GM23248 (cell line): ENCODE measurements around the gene TIGD6. TPM values are rescaled to one million over a fixed set of nuclear protein-coding genes. Genes with fewer than 3 reads are reported as not detected.

Experiments used
- DNase-seq: peaks from one replicate; pipeline ENCODE4 v3.0.0-alpha.2; 2015
- H2AFZ ChIP-seq: fragments of 200-600 bp; sonication (generic); 2 replicates; pipeline ENCODE4 v1.6.1; 2016; ENCODE audit warnings: antibody characterized with exemption
- H3F3A ChIP-seq: fragments of 200-600 bp; sonication (generic); 2 replicates; pipeline ENCODE4 v1.6.1; 2016; ENCODE audit warnings: mild to moderate bottlenecking, antibody characterized with exemption, mixed run types; ENCODE audit not compliant: insufficient read depth
- H3K27ac ChIP-seq: fragments of 200-600 bp; sonication (generic); 2 replicates; pipeline ENCODE4 v1.5.1; 2016; ENCODE audit warnings: mild to moderate bottlenecking
- H3K27me3 ChIP-seq: fragments of 200-600 bp; sonication (generic); replicated peaks from 2 replicates; pipeline ENCODE4 v1.6.1; 2016; ENCODE audit warnings: mild to moderate bottlenecking; ENCODE audit not compliant: insufficient read depth
- H3K36me3 ChIP-seq: fragments of 200-600 bp; sonication (generic); 2 replicates; pipeline ENCODE4 v1.6.1; 2016; ENCODE audit warnings: low read depth, mild to moderate bottlenecking
- H3K4me1 ChIP-seq: fragments of 200-600 bp; sonication (generic); 2 replicates; pipeline ENCODE4 v1.6.1; 2016; ENCODE audit warnings: mild to moderate bottlenecking; ENCODE audit not compliant: insufficient read depth
- H3K4me2 ChIP-seq: fragments of 200-600 bp; sonication (generic); one replicate; pipeline ENCODE4 v1.6.1; 2016; ENCODE audit warnings: mild to moderate bottlenecking; ENCODE audit not compliant: unreplicated experiment
- H3K4me3 ChIP-seq: fragments of 200-600 bp; sonication (generic); 2 replicates; pipeline ENCODE4 v1.5.1; 2016; ENCODE audit warnings: mild to moderate bottlenecking
- H3K79me2 ChIP-seq: fragments of 200-600 bp; sonication (generic); 2 replicates; pipeline ENCODE4 v1.6.1; 2016; ENCODE audit warnings: mild to moderate bottlenecking; ENCODE audit not compliant: insufficient read depth
- H3K9ac ChIP-seq: fragments of 200-600 bp; sonication (generic); 2 replicates; pipeline ENCODE4 v1.6.1; 2016; ENCODE audit warnings: mild to moderate bottlenecking
- H3K9me2 ChIP-seq: fragments of 200-600 bp; sonication (generic); 2 replicates; pipeline ENCODE4 v1.6.1; 2016; ENCODE audit warnings: mixed run types, mild to moderate bottlenecking, moderate library complexity; ENCODE audit not compliant: insufficient read depth
- H3K9me3 ChIP-seq: fragments of 200-600 bp; sonication (generic); one replicate; pipeline ENCODE4 v1.6.1; 2017; ENCODE audit warnings: low read depth
- H4K20me1 ChIP-seq: fragments of 200-600 bp; sonication (generic); 2 replicates; pipeline ENCODE4 v1.6.0; 2016; ENCODE audit not compliant: insufficient read depth
- EZH2 ChIP-seq: fragments of 200-600 bp; sonication (generic); IDR thresholded peaks from 2 replicates; pipeline ENCODE4 v1.6.1; 2018; ENCODE audit warnings: antibody characterized with exemption, mild to moderate bottlenecking; ENCODE audit not compliant: insufficient read depth, poor library complexity, severe bottlenecking
- EZH2phosphoT487 ChIP-seq: fragments of 200-600 bp; sonication (generic); IDR thresholded peaks from 2 replicates; pipeline ENCODE4 v1.6.1; 2018; ENCODE audit warnings: antibody characterized with exemption, moderate library complexity, mild to moderate bottlenecking, low read depth; ENCODE audit not compliant: insufficient read depth
- WGBS, 2 experiments: methylation state at CpG; one replicate each; pipeline ENCODE4 v1.1.6; 2015 to 2017; ENCODE audit warnings: low lambda C conversion rate in 2 of 2, low coverage in 1 of 2; ENCODE audit errors: missing lambda C conversion rate in 2 of 2; 5-methylcytosine and 5-hydroxymethylcytosine counted together
- in situ Hi-C: fragments of 300-500 bp; cut with MboI; formaldehyde crosslinking; loops from 2 replicates; pipeline ENCODE4 v1.15.0; 2020
- polyA plus RNA-seq: library from polyadenylated mRNA; unstranded; fragments of >200 nt; fragmentation: Nextera tagmentation; extraction: Ambion mirVana; gene quantifications from 2 replicates; pipeline ENCODE4 v1.2.1, GENCODE V29; 2016
- total RNA-seq: library from RNA; depleted of rRNA; stranded (reverse); fragments of >200 nt; shearing (Covaris generic); gene quantifications from 2 replicates; pipeline ENCODE4 v1.2.3, GENCODE V29; 2014

The TIGD6 gene
- total and polyA plus RNA-seq, 2 experiments from 2014 or later, result 4.6 to 5.3 TPM

DNA sequence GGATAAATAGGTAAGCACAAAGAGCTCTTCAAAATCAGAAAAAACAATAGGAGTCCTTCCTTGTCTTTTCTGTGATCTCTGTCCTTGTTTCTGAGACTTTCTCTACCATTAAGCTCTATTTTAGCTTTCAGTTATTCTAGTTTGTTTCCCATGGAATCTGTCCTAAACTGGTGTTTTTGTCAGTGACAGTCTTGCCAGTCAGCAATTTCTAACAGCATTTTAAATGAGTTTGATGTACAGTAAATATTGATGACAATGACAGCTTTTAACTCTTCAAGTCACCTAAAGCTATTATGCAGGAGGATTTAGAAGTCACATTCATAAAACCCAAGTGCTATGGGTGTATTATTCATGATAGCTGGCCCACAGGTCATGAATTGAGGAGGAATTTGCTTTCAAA lies 17.9 kb downstream of the TIGD6 start:
- Histone ChIP-seq H3K27ac (no peak overlapping the region), H3K4me3 (no peak overlapping the region), H3K4me2 (no peak overlapping the region), H3K36me3 (no peaks in the 10 kb centered on the region; the same call in 1 of the 2 replicates), H3K79me2 (no peaks in the 10 kb centered on the region), H3K9ac (no peak overlapping the region), H2AFZ (no peak overlapping the region), H4K20me1 (no peaks in the 10 kb centered on the region), H3K9me2 (no peaks in the 10 kb centered on the region), H3K4me1 (no peaks in the 10 kb centered on the region), H3F3A (no peaks in the 10 kb centered on the region), H3K27me3 (no peaks in the 10 kb centered on the region), H3K9me3 (no peaks in the 10 kb centered on the region)
- no peak for DNase-seq
- in situ Hi-C loops, result no loop called here
- TF ChIP-seq EZH2 (no peak), EZH2phosphoT487 (no peak)

DNA sequence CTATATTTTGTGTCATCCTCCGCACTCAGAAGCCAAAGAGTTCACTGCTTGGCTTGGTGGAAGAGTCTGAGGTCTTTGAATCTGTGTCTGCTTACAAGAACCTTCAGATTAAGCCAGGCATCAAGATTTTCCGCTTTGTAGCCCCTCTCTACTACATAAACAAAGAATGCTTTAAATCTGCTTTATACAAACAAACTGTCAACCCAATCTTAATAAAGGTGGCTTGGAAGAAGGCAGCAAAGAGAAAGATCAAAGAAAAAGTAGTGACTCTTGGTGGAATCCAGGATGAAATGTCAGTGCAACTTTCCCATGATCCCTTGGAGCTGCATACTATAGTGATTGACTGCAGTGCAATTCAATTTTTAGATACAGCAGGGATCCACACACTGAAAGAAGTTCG lies 19.2 kb downstream of the TIGD6 start:
- in situ Hi-C loops, result no loop called here
- WGBS, 2 experiments, result 93 to 95% methylated on average over 3 of the region's 3 CpGs
- no peak overlapping the region for H3K4me3 ChIP-seq

DNA sequence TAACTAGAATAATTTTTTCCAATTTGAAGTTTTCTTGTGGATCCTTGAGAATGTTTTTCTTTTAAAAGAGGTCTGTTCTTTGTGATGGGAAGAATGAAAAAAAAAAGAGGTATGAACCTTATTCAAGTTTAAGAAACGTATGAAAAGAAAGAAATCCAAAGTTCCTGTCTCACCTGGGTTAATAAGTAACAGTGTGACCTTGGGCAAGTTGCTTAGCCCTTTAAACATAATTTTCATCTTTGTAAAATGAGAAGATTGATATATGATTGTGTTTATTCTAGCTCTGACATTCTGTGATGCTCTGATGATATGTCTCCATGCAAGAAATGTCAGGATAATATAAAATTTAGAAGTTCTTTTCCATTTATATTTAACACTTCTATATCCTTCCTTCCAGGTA lies 20.6 kb downstream of the TIGD6 start:
- H3F3A ChIP-seq, result peaks cover 6% of the 10 kb centered on the region; the same call in 1 of the 2 replicates
- no peaks in the 10 kb centered on the region for H4K20me1 ChIP-seq
- TF ChIP-seq EZH2, result no peak
- no peak for TF ChIP-seq EZH2phosphoT487
- H3K9ac ChIP-seq, result no peak overlapping the region
- H3K9me3 ChIP-seq, result no peaks in the 10 kb centered on the region
- H3K4me2 ChIP-seq, result no peak overlapping the region
- no peaks in the 10 kb centered on the region for H3K9me2 ChIP-seq
- no peaks in the 10 kb centered on the region for H3K79me2 ChIP-seq
- 84 to 88% methylated on average over 1 of the region's 1 CpG for WGBS, 2 experiments
- no peaks in the 10 kb centered on the region for H3K27me3 ChIP-seq
- in situ Hi-C loops, result no loop called here
- H3K4me1 ChIP-seq, result no peaks in the 10 kb centered on the region; the same call in 1 of the 2 replicates
- DNase-seq, result no peak
- H2AFZ ChIP-seq, result no peak overlapping the region
- H3K4me3 ChIP-seq, result no peak overlapping the region
- H3K36me3 ChIP-seq, result 0 out of 2 replicates have a peak, but pooled peaks cover 1% of the 10 kb centered on the region
- H3K27ac ChIP-seq, result no peak overlapping the region

More for the DNA sequence above, 19.2 kb downstream of the TIGD6 start:
- Histone ChIP-seq H2AFZ (no peak overlapping the region), H3K36me3 (no peaks in the 10 kb centered on the region; the same call in 1 of the 2 replicates), H3K9me2 (no peaks in the 10 kb centered on the region), H3K27me3 (no peaks in the 10 kb centered on the region), H3K27ac (no peak overlapping the region), H3F3A (no peaks in the 10 kb centered on the region), H3K9ac (no peak overlapping the region), H3K4me1 (no peaks in the 10 kb centered on the region; the same call in 1 of the 2 replicates), H4K20me1 (no peaks in the 10 kb centered on the region), H3K79me2 (no peaks in the 10 kb centered on the region), H3K4me2 (no peak overlapping the region), H3K9me3 (no peaks in the 10 kb centered on the region)
- no peak for DNase-seq
- TF ChIP-seq EZH2phosphoT487, result no peak

DNA sequence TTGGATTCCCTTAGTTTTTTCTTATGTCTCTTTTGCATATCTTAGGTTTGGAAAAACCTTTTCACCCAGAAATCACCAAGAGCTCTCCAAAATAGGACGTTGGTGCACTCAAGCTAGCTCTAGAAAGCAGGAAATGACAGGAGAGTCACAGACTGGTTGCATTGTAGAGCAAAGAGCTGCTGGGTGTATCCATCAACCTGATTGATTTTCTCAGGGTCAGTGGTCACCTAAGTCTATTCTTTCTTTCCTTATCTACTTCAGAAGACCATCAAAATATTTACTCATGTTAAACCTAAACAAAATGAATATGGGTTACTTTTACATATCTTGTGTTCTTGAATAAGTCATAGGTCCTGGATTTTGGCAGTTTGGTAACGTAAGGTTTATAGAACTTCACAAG lies 25.0 kb downstream of the TIGD6 start:
- 72 to 73% methylated on average over 2 of the region's 2 CpGs for WGBS, 2 experiments
- Histone ChIP-seq H3F3A (peaks cover 6% of the 10 kb centered on the region; the same call in 1 of the 2 replicates), H3K36me3 (0 out of 2 replicates have a peak, but pooled peaks cover 2% of the 10 kb centered on the region), H3K4me1 (no peaks in the 10 kb centered on the region; the same call in 1 of the 2 replicates), H4K20me1 (no peaks in the 10 kb centered on the region), H3K9ac (no peak overlapping the region), H3K4me2 (no peak overlapping the region), H3K27me3 (no peaks in the 10 kb centered on the region), H2AFZ (no peak overlapping the region), H3K9me3 (no peaks in the 10 kb centered on the region), H3K9me2 (no peaks in the 10 kb centered on the region), H3K27ac (no peak overlapping the region), H3K79me2 (no peaks in the 10 kb centered on the region), H3K4me3 (no peak overlapping the region)
- DNase-seq, result no peak
- TF ChIP-seq EZH2 (no peak), EZH2phosphoT487 (no peak)
- in situ Hi-C loops, result no loop called here
